ENCODE measurements around the gene KIF7. TPM values are rescaled to one million over a fixed set of nuclear protein-coding genes. Genes with fewer than 3 reads are reported as not detected.

Gene KIF7
- total RNA-seq, 1 experiment from 2014 or later = 2.7 TPM

DNA sequence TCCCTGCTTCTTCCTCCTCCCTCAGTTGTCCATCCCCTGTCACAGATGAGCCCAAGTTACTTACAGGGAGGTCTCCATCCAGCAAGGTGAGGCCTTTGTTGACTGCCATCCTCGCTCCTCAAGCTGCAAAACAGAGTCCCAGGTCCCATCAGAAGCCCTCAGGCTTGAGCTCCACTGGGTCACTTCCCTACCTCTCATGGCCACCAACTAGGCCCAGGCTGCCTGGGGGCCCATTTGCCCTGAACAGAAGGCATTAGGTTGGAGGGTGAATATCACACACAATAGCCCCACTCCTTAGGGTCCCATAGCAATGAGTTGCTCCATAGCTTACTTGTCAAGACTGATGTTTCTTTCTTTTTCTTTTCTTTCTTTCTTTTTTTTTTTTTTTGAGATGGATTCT lies 22.1 kb upstream of the KIF7 start:
- no peak for DNase-seq (ENCODE audit: unreplicated experiment)
- Mint-ChIP-seq H3K36me3 (ENCODE audit: insufficient read depth, unreplicated experiment) (no peaks in the 10 kb centered on the region), H3K4me3 (ENCODE audit: unreplicated experiment) (no peak overlapping the region), H3K27me3 (ENCODE audit: insufficient read depth, unreplicated experiment) (no peaks in the 10 kb centered on the region), H3K9me3 (ENCODE audit: unreplicated experiment) (no peaks in the 10 kb centered on the region), H3K4me1 (ENCODE audit: insufficient read depth, unreplicated experiment) (peaks cover 22% of the 10 kb centered on the region), H3K27ac (ENCODE audit: low read depth, unreplicated experiment) (no peak overlapping the region)
- ChIA-PET POLR2A (no interaction called here), CTCF (interaction anchor here (0.7 kb wide), 1 partner anchor 11 kb away, joined by 3 read pairs; no protein-coding TSS in a partner anchor)
- intact Hi-C loops (cut with micrococcal nuclease) = no loop called here
- BruUV-seq (replicated peaks) = no TSS peak
- TF ChIP-seq, protein P1, sequence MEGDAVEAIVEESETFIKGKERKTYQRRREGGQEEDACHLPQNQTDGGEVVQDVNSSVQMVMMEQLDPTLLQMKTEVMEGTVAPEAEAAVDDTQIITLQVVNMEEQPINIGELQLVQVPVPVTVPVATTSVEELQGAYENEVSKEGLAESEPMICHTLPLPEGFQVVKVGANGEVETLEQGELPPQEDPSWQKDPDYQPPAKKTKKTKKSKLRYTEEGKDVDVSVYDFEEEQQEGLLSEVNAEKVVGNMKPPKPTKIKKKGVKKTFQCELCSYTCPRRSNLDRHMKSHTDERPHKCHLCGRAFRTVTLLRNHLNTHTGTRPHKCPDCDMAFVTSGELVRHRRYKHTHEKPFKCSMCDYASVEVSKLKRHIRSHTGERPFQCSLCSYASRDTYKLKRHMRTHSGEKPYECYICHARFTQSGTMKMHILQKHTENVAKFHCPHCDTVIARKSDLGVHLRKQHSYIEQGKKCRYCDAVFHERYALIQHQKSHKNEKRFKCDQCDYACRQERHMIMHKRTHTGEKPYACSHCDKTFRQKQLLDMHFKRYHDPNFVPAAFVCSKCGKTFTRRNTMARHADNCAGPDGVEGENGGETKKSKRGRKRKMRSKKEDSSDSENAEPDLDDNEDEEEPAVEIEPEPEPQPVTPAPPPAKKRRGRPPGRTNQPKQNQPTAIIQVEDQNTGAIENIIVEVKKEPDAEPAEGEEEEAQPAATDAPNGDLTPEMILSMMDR (IDR thresholded peaks at IDR 0.05; ENCODE audit: unreplicated experiment) = no peak

DNA sequence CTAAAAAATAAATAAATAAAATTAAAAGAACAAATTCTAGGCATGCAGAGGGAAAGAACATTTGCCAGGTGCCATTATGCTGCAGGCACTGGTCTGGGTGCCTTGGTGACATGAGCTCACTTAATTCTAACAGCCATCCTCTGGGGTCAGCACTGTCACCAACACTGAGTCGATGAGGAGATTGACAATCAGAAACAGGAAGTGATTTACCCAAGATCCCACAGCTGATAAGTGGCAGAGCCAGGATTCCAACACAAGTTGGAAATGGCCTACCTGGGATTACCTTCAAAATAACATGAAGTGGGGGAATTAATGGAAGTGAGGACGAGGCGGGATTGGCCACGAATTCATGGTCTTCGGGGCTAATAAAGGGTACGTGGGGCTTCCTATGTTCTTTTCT lies 20.3 kb upstream of the KIF7 start:
- no peaks in the 10 kb centered on the region for H3K9me3 Mint-ChIP-seq (ENCODE audit: unreplicated experiment)
- no peak overlapping the region for H3K27ac Mint-ChIP-seq (ENCODE audit: low read depth, unreplicated experiment)
- no peak overlapping the region for H3K4me3 Mint-ChIP-seq (ENCODE audit: unreplicated experiment)
- no peak for DNase-seq (ENCODE audit: unreplicated experiment)
- ChIA-PET POLR2A (no interaction called here), CTCF (interaction anchor here (0.6 to 1.5 kb wide), 4 partner anchors 24 to 1199 kb away, joined by 3 to 6 read pairs (median 4); no protein-coding TSS in a partner anchor)
- TF ChIP-seq, protein P1 (IDR thresholded peaks at IDR 0.05; ENCODE audit: unreplicated experiment) = no peak
- no TSS peak for BruUV-seq (replicated peaks)
- peaks cover 8% of the 10 kb centered on the region for H3K4me1 Mint-ChIP-seq (ENCODE audit: insufficient read depth, unreplicated experiment)
- intact Hi-C loops (cut with micrococcal nuclease) = no loop called here
- no peaks in the 10 kb centered on the region for H3K36me3 Mint-ChIP-seq (ENCODE audit: insufficient read depth, unreplicated experiment)
- no peaks in the 10 kb centered on the region for H3K27me3 Mint-ChIP-seq (ENCODE audit: insufficient read depth, unreplicated experiment)

DNA sequence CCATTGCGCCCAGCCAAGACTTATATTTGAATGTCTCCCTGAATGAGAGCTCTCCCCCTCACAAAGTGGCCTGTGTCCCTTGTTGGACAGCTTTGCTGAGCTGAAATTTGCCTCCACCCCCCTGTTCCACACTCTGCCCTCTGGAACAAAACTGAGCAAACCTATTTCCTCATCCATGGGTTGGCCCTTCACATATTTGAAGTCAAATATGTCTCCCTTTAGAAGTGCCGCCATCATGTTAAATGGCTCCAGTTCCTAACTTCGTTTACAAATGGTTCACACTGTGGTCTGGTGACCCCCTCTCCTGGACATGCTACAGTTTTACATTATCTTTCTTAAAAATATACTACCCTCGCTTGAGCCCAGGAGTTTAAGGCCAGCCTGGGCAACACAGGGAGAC lies 19.3 kb upstream of the KIF7 start:
- TF ChIP-seq, protein P1 (IDR thresholded peaks at IDR 0.05; ENCODE audit: unreplicated experiment) = no peak
- POLR2A ChIA-PET = interaction anchor here (0.9 to 1.2 kb wide), 2 partner anchors 10 to 11 kb away, joined by 3 to 4 read pairs; no protein-coding TSS in a partner anchor
- no peak for DNase-seq (ENCODE audit: unreplicated experiment)
- Mint-ChIP-seq H3K27ac (ENCODE audit: low read depth, unreplicated experiment) (no peak overlapping the region), H3K4me3 (ENCODE audit: unreplicated experiment) (no peak overlapping the region), H3K36me3 (ENCODE audit: insufficient read depth, unreplicated experiment) (no peaks in the 10 kb centered on the region), H3K4me1 (ENCODE audit: insufficient read depth, unreplicated experiment) (no peaks in the 10 kb centered on the region), H3K9me3 (ENCODE audit: unreplicated experiment) (no peaks in the 10 kb centered on the region), H3K27me3 (ENCODE audit: insufficient read depth, unreplicated experiment) (no peaks in the 10 kb centered on the region)
- BruUV-seq (replicated peaks) = no TSS peak
- intact Hi-C loops (cut with micrococcal nuclease) = no loop called here
- CTCF ChIA-PET = interaction anchor here (0.6 to 0.9 kb wide), 2 partner anchors 25 to 45 kb away, joined by 3 to 5 read pairs; no protein-coding TSS in a partner anchor

DNA sequence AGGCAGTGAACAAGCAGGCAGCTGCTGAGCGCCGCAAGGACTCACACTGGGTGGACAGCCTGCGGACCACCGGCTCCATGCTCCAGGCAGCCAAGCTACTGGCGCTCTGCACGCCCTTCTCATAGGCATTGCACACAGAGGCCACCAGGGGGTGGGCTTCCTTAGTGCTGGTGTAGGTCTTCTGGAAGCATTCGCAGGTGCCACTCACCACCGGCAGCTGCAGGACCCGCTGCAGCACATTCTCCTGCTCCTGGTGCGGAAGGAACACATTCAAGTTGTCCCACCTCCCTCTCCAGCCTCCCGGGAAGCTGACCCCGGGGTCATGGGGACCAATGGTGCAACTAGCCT lies 17.9 kb upstream of the KIF7 start:
- intact Hi-C loops (cut with micrococcal nuclease) = no loop called here
- peak; percentile 53 for DNase-seq (ENCODE audit: unreplicated experiment)
- H3K9me3 Mint-ChIP-seq (ENCODE audit: unreplicated experiment) = no peaks in the 10 kb centered on the region
- POLR2A ChIA-PET = no interaction called here
- H3K27me3 Mint-ChIP-seq (ENCODE audit: insufficient read depth, unreplicated experiment) = no peaks in the 10 kb centered on the region
- H3K27ac Mint-ChIP-seq (ENCODE audit: low read depth, unreplicated experiment) = no peak overlapping the region
- no TSS peak for BruUV-seq (replicated peaks)
- H3K4me3 Mint-ChIP-seq (ENCODE audit: unreplicated experiment) = no peak overlapping the region
- CTCF ChIA-PET = interaction anchor here (0.6 to 1.2 kb wide), 3 partner anchors 10 to 916 kb away, joined by 3 to 4 read pairs (median 4); no protein-coding TSS in a partner anchor
- TF ChIP-seq, protein P1 (IDR thresholded peaks at IDR 0.05; ENCODE audit: unreplicated experiment) = peak; percentile 23
- H3K36me3 Mint-ChIP-seq (ENCODE audit: insufficient read depth, unreplicated experiment) = no peaks in the 10 kb centered on the region
- no peaks in the 10 kb centered on the region for H3K4me1 Mint-ChIP-seq (ENCODE audit: insufficient read depth, unreplicated experiment)

All from MCF 10A (cell line).